Superior temporal gyrus (tissue), 1 donor: Measurements from ENCODE around the gene SCLY.

ENCODE experiments used
- DNase-seq: peaks from one replicate; pipeline ENCODE4 v3.0.0-alpha.2; 2016; ENCODE audit errors: extremely low spot score

SCLY gene

DNA sequence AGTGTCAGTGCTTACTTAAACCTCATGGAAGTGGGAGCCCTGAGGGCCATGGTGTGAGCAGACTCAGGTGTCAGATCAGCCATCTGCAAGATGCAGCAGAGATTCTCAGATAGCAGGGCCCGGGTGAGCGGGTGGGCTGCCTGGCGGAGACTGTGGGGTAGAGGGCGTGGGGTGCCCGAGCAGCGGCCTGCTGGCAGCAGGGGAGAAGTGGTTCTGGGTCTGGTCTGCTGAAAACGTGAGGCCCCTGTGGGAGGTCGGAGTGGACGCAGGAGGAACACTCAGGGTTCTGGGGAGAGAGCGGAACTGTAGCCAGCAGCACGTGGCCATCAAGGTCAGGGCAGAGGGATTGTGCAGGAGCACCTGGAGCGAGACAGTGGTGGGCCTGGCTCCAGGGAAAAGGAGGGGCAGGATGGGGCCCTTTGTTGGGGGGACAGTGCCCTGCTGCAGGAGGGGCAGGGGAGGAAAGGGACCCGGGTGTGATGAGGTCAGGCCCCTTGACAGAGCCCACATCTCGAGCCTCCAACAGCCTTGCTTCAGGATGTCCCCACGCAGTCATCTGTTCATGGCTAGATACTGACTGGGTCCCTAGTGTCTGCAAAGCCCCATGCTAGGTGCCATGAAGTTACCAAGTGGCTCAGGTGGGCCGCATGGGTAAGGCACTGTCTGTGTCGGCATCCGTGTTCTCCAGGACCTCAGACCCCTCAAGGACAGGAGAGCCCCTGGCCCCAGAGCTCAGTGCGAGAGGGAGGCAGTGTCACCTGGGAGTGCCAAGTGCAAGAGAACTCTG, 36.6 kb downstream of the SCLY start:
- no peak for DNase-seq

DNA sequence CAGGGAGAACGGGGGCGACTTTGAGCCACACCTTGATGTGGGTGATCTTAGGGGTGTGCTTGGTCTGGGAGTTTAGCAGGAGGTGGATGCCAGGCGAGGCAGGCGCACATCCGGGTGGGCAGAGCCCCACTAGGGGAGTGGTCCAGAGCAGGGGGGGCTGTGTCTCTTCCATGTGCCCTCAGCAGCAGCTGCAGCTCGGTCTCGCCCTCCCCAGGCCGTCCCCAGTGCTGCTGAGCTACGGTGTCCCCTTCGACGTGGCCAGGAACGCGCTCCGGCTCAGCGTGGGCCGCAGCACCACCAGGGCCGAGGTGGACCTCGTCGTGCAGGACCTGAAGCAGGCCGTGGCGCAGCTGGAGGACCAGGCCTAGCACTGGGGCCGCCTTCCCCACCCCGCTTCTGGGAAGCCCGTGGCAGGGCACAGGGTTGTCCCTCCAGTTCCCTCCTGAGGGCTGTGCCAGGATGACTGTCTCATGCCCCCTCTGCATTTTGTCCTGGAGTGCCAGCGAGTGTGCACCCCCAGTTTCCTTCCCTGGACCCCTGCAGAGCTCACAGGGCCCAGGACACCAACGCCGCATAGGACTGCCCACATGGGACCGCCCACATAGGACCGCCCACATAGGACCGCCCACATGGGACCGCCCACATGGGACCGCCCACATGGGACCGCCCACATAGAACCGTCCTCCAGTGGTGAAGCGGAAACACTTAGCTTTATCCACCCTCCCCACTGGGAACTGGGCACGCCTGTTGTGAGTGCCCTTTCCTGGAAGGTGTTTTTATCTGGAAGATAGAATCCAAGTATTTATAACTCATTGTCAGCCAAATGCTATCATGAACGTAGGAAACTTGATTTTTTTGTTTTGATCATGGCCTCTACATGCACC, 37.4 kb downstream of the SCLY start:
- no peak for DNase-seq

DNA sequence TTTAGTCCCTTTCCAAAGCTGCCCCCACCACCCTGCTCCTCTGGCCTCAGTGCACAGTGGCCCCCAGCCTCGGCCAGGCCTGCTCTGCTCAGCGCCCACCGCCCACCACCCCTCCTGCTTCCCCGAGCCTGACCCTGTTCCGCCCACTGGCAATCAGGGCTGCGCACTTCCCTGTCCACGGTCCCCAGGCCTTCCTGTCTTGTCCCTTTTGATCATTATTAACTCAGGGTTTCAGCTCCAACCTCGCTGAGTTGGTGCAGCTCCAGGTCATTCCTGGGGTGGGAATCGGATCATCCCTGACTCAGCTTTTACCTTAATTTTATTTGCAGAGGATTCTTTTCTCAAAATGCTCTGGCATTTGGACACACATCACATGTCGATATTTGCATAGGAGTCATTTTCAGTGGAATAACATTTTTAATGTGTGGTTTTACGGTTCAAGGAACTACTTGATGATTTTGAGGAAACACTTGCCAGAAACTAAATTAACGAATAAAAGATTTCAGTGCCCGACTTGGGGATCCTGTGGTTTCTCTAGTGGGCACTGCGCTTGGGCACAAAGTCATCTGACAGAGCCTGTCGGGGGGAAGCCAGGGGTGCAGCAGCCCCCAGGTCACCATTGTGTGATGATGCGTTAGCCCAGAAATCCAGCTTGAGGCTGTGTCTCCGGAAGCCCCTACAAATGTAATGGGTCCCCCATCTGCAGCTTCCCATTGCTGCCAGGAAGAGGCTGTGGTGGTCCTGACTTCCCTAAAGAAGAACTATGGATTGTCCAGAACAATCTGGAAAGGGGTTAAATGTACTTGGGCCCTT, 38.3 kb downstream of the SCLY start:
- DNase-seq, result no peak

GRCh38 chr2:238099714-238100048, 38.9 kb downstream of the SCLY start:
- DNase-seq, result no peak

DNA sequence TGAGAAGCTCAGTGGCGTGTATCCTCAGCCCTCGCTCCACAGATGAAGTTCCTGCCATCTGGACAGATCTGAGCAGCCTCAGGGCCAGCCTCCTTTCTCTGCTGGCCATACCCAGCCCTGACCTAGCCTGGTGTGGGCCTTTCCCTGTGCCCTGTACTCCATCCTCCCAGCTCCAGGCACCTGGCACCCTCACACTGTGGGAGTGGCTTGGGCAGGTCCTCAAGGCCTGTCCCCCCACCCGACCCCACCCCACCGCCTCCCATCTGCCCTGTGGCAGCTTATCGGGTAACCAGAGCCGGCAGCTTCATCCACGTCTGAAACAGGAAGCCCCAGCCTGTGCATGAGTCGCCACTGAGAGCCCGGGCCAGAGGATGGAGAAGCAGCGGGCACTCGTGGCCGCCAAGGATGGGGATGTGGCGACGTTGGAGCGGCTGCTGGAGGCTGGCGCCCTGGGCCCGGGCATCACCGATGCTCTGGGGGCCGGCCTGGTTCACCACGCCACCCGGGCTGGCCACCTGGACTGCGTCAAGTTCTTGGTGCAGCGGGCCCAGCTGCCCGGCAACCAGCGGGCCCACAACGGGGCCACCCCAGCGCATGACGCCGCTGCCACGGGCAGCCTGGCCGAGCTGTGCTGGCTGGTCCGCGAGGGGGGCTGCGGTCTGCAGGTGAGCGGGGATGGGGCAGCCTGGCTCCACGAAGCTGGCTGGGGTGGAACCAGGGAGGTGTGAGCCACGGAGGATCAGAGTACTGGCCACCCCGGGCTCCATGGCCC, 39.4 kb downstream of the SCLY start, which contains the start of gene ESPNL:
TSS of gene ESPNL (plus strand) at position 292 of the 772 bp plus-strand sequence. CDS start at position 372, 80 bp downstream.
- DNase-seq, result no peak

DNA sequence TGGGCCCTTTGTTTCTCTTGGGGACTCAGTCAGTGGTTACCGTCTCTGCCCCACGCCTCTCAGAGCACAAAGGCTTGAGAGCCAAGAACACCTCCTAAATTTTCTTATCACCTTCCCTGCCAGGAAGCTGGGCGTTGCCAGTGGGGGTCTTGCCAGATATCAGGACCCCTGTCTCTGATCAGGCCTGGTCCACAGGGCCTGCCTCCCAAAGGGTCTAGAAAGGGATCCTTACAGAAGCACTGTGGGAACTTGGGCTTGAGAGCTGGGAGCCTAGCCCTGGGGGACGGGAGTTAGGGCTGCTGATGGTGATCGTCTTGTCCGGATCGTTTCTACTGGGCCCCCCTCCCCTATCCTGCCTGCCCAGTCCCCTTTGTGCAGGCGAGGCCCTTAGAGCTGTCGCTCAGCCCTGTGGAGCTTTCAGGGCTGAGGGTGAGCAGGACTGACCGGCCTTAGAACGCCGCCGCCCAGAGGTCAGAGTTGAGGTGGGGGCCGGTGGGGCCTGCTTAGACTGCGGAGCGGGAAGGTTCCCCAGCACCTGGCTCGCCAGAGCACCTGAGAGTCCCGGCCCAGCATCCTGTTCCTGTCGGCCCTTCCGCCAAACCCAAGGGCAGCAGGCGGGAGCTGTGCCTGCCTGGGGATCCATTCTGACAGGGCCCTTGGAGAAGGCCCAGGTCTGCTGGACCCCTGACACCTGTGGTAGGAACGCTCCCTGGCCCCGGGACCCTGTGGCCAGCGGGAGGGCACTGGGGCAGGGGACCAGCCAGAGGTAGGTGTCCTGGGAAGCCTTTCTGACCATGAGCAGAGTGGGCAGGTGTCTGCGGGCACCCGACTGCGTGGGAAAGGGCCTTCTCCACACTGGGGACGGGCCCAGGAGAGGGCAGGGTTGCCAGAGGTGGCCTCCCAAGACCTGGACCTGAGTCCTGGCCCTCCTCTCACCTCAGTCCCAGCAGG, 40.3 kb downstream of the SCLY start:
- no peak for DNase-seq

DNA sequence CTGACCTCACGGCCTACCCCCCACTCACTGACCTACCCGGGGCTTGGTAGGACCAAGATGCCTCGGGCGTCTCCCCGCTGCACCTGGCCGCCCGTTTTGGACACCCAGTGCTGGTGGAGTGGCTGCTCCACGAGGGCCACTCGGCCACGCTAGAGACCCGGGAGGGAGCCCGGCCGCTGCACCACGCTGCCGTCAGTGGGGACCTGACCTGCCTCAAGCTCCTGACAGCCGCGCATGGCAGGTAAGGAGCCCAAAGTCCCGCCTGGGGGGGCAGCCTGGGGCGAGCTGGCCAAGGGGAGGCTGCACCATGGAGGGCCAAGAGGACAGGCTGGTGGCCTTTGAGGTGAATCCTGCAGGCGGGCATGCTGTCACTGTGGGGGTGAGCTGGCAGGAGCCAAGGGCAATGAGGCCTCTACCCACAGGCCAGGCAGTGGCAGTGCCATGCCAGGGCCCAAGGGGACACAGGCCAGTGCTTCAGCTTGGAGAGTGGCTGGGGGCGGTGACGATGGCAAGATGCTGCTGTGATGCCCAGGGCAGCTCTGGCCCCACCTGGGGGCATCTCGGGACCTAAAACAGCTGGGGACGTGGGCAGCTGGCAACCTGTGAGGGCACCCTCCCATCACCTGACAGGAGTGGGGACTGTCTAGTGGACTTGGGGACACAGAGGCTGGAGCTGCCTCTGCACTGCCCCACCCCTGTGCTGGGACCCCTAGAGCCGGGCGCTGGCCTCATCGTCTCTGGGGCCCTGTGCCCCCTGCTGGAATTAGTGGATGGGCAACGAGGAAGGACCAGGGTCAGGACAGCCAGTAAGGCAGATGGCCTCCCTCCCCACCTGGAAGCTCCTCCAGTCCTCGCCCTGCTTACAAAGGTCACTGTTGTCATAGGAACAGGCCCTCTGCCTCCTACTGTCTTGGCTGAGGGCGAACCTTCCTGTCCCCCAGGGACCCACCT, 41.4 kb downstream of the SCLY start:
- DNase-seq, result no peak

- no peak for DNase-seq
These were observed 42.1 kb downstream of the SCLY start for GRCh38 chr2:238102865-238103264.

- no peak for DNase-seq
These were observed 42.8 kb downstream of the SCLY start for GRCh38 chr2:238103465-238104225.

- DNase-seq, result no peak
These were observed 43.5 kb downstream of the SCLY start for GRCh38 chr2:238104226-238104690.

GRCh38 chr2:238104691-238105371, 44.0 kb downstream of the SCLY start:
- DNase-seq, result no peak

- DNase-seq, result no peak
These were observed 44.9 kb downstream of the SCLY start for GRCh38 chr2:238105506-238106338.

DNA sequence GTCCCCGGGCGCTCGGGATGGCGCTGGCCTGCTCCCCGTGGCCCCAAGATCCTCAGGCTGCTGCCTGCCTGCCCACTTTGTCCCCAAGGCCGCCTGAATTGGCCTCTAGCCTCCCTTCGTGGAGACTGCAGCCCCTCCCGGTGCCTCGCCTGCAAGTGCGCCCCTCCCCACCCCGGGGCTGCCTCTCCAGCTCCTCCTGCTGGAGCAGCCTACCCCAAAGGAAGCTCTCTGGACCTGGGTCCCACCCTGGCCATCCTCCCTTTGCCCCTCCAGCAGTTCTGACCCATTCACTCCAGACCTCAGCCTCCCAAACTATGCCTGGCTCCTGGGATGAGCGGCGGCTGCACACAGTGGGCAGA, 45.5 kb downstream of the SCLY start:
- DNase-seq, result no peak

DNA sequence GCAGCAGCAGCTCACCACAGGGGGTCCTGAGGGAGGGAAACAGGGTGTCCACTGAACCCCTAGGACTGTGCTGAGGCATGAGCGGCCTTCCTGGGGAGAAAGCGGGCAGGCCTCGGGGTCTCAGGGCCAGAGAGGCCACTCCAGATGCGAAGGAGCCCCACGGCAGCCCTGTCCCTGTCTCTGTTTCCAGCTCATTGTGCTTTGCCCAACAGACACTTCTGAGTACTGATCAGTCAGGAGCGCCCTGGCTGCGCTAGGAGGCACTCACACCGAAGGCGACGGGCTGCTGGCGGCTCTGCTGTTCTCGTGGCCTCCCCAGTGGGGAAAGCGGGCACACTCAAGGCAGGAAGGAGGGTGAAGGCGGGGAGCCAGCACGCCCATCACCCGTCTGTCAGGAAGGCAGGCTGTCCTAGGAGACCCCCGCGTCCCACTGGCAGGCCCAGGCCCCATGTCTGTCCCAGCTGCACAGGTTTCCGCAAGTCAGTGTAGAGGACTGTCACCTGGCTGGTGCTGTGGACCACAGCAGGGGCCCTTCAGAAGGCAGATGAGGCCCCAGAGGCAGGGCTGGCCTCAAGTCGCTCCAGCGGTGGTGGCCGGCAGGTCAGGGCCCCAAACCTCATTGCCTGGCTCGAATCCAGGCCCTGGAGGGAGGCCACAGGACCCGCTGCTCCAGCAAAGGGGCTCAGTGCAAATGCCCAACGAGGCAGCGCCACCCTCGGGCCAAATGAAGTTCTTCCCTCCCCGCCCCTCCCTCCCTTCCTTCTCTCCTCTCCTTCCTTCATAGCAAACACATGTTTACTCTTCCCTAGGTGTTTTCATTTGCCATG, 46.1 kb downstream of the SCLY start:
- DNase-seq, result no peak

- no peak for DNase-seq
These were observed 47.0 kb downstream of the SCLY start for GRCh38 chr2:238107525-238108422.
